Endothelial cell of umbilical vein (primary cell): ENCODE data around the gene TPRKB.
"Not testable (repeated sequence)": the region's sequence is repeated elsewhere in the genome, so short reads cannot be mapped to it uniquely, and the experiment has no call there.

Experiments
- POLR2A ChIP-seq: IDR thresholded peaks from 2 replicates; pipeline ENCODE4 v1.6.1; 2012; ENCODE audit warnings: low read depth, mild to moderate bottlenecking, control low read depth, low read length
- POLR2AphosphoS5 ChIP-seq: IDR thresholded peaks from 2 replicates; pipeline ENCODE4 v1.6.1; 2012; ENCODE audit warnings: low read depth, mild to moderate bottlenecking, control low read depth, low read length, moderate library complexity; ENCODE audit not compliant: insufficient read depth
- TF ChIP-seq, protein P1 (sequence below), 2 donors: IDR thresholded peaks; 1 replicate in 1 of 2; 2 replicates in 1 of 2; pipeline ENCODE4 v1.5.1; 2011; ENCODE audit warnings: low read length in 2 of 2, mild to moderate bottlenecking in 2 of 2, moderate library complexity in 2 of 2, control low read depth in 1 of 2, inconsistent platforms in 1 of 2, low read depth in 1 of 2; ENCODE audit not compliant: insufficient read depth in 1 of 2; ENCODE audit errors: extremely low read depth in 1 of 2

DNA sequence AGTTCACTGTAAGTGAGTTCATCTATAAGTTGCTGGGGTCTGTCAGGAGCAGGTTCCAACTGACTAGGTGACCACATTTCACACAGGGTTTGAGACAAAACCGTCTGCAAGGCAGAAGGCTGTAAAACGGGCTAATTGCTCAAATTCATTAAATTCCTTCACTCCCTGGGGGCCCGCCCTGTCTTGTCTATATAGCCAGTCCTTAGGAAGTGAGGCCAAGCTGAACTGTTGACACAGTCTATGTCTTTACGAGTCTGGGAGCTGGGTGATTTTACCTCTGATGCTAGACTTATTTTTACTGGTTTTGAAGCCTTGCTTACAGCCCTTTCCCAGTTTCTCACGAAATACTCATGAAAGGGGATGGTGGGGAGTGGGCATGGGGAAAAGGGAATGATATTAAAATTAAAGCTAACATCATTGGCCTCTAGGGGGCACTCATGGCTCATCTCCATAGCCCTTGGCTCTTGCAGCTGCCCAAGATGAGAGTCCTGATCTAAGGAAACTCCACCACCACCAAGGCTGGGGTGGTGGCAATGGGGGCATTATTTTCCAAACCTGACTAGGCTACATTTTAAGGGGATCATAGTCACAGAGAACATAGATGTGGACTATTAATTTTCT lies 57.1 kb downstream of the TPRKB start:
- TF ChIP-seq, protein P1, sequence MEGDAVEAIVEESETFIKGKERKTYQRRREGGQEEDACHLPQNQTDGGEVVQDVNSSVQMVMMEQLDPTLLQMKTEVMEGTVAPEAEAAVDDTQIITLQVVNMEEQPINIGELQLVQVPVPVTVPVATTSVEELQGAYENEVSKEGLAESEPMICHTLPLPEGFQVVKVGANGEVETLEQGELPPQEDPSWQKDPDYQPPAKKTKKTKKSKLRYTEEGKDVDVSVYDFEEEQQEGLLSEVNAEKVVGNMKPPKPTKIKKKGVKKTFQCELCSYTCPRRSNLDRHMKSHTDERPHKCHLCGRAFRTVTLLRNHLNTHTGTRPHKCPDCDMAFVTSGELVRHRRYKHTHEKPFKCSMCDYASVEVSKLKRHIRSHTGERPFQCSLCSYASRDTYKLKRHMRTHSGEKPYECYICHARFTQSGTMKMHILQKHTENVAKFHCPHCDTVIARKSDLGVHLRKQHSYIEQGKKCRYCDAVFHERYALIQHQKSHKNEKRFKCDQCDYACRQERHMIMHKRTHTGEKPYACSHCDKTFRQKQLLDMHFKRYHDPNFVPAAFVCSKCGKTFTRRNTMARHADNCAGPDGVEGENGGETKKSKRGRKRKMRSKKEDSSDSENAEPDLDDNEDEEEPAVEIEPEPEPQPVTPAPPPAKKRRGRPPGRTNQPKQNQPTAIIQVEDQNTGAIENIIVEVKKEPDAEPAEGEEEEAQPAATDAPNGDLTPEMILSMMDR (IDR thresholded peaks at IDR 0.05; ENCODE audit: extremely low read depth in 1 of 2, insufficient read depth in 1 of 2, low read depth in 1 of 2, low read length in 2 of 2), result peak; percentile 29 to 53
- TF ChIP-seq POLR2A, POLR2AphosphoS5: not testable (repeated sequence)
